Mucosa of rectum (tissue), 2 donors: ENCODE results near the gene SLC16A9.

Source experiments
- H3K27ac ChIP-seq, 2 donors: one replicate each; pipeline ENCODE4 v1.7.0; 2013; ENCODE audit warnings: inconsistent platforms in 2 of 2, low read depth in 2 of 2, low read length in 2 of 2
- H3K27me3 ChIP-seq, 2 donors: one replicate each; pipeline ENCODE4 v1.7.0; 2013; ENCODE audit warnings: low read length in 2 of 2; ENCODE audit not compliant: control insufficient read depth in 2 of 2, insufficient read depth in 2 of 2
- H3K36me3 ChIP-seq, 2 donors: one replicate each; pipeline ENCODE4 v1.7.0; 2013; ENCODE audit warnings: low read length in 2 of 2; ENCODE audit not compliant: control insufficient read depth in 2 of 2, insufficient read depth in 2 of 2
- H3K4me1 ChIP-seq, 2 donors: one replicate each; pipeline ENCODE4 v1.7.0; 2013; ENCODE audit warnings: low read length in 2 of 2, mild to moderate bottlenecking in 1 of 2; ENCODE audit not compliant: control insufficient read depth in 2 of 2, insufficient read depth in 2 of 2
- H3K4me3 ChIP-seq, 2 donors: one replicate each; pipeline ENCODE4 v1.7.0; 2013; ENCODE audit warnings: low read length in 2 of 2
- H3K9ac ChIP-seq, 2 donors: one replicate each; pipeline ENCODE4 v1.7.0; 2013; ENCODE audit warnings: low read length in 2 of 2, low read depth in 1 of 2, mild to moderate bottlenecking in 1 of 2
- H3K9me3 ChIP-seq, 2 donors: one replicate each; pipeline ENCODE4 v1.7.0; 2013; ENCODE audit warnings: low read length in 2 of 2; ENCODE audit not compliant: control insufficient read depth in 2 of 2
- donor health status: healthy.
- donor health status: Normal muscosa, but diverticular disease.

Gene SLC16A9

GRCh38 chr10:59633063-59633462 lies 76.6 kb downstream of the SLC16A9 start:
- Histone ChIP-seq H3K4me3 (no peak overlapping the region), H3K36me3 (no peaks in the 10 kb centered on the region), H3K27ac (no peak overlapping the region), H3K4me1 (no peaks in the 10 kb centered on the region), H3K27me3 (no peaks in the 10 kb centered on the region), H3K9me3 (no peaks in the 10 kb centered on the region), H3K9ac (no peak overlapping the region)

DNA sequence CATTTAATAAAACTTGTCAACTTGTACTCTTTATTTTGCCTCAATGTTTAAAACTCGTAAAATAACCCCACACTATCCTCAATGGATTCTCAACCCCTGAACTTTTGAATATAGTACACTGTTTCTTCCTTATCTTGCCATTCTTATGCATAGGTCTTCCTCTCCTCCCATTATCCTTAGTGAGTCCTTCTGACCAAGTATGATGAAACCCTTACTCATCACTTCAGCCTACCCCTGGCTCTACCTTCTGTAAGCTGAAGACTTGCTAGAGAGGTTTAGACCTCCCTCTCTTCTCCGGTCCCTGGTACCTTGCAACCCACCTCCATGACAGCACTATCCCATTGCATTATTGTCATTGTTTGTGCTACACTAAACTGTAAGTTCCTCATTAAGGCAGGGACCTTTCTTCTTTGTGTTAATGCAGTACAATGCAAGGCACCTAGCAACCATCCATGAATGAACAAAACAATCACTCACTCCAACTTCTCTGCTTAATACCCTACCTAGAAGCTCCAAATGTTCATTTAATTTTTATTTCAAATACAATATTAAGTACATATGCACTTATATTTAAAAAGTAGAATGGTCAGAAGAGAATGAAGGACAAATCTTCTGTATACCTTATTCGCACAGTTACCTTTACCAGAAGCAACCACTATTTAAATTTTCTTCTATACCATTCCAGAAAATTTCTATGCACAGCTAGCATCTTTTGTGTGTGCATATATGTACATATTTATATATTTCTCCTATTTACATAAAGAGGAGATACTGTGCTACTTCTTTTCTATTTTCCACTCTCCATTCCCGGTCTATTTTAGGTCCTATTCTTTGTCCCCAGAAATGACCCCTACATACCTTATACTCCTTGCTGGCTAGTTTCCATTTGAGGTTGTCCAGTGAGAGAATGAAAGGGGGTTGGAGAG lies 77.5 kb downstream of the SLC16A9 start:
- no peak overlapping the region for H3K4me3 ChIP-seq
- H3K9ac ChIP-seq = no peak overlapping the region
- no peaks in the 10 kb centered on the region for H3K4me1 ChIP-seq

DNA sequence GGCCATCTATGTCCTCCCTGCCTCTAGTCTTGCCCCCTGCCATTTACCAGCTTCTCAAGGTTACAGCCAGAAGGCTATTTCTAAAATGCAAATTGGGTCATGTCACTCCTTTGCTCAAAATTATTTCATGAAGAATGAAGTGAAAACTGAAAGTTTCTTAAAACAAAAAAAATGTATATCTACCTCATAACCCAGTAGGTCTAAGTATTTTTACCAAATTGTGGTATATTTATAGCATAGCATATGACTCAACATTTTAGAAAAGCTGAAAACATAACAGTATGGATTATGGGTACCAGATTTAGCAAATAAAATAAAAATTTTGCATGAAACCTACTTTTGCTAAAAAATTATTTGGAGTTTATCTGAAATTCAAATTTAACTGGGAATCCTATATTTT lies 78.4 kb downstream of the SLC16A9 start:
- H3K36me3 ChIP-seq = no peaks in the 10 kb centered on the region
- H3K27me3 ChIP-seq = no peaks in the 10 kb centered on the region
- no peaks in the 10 kb centered on the region for H3K9me3 ChIP-seq
- H3K4me3 ChIP-seq = no peak overlapping the region
- peaks cover 1% of the 10 kb centered on the region in 2 donors for H3K4me1 ChIP-seq
- H3K27ac ChIP-seq = no peak overlapping the region
- no peak overlapping the region for H3K9ac ChIP-seq

More for the DNA sequence above, 77.5 kb downstream of the SLC16A9 start:
- Histone ChIP-seq H3K27me3 (no peaks in the 10 kb centered on the region), H3K27ac (no peak overlapping the region), H3K9me3 (no peaks in the 10 kb centered on the region), H3K36me3 (no peaks in the 10 kb centered on the region)

- no peaks in the 10 kb centered on the region for H3K27me3 ChIP-seq
- H3K36me3 ChIP-seq = no peaks in the 10 kb centered on the region
- peaks cover 3% of the 10 kb centered on the region in 2 donors for H3K4me1 ChIP-seq
- H3K4me3 ChIP-seq = no peak overlapping the region
- no peaks in the 10 kb centered on the region for H3K9me3 ChIP-seq
- no peak overlapping the region for H3K9ac ChIP-seq
- no peak overlapping the region for H3K27ac ChIP-seq
These were observed 80.7 kb downstream of the SLC16A9 start for GRCh38 chr10:59628965-59629364.

GRCh38 chr10:59628456-59628855 lies 81.2 kb downstream of the SLC16A9 start:
- Histone ChIP-seq H3K4me3 (no peak overlapping the region), H3K9ac (no peak overlapping the region), H3K4me1 (peaks cover 3% of the 10 kb centered on the region in 2 donors), H3K36me3 (no peaks in the 10 kb centered on the region), H3K27ac (no peak overlapping the region), H3K27me3 (no peaks in the 10 kb centered on the region), H3K9me3 (no peaks in the 10 kb centered on the region)

DNA sequence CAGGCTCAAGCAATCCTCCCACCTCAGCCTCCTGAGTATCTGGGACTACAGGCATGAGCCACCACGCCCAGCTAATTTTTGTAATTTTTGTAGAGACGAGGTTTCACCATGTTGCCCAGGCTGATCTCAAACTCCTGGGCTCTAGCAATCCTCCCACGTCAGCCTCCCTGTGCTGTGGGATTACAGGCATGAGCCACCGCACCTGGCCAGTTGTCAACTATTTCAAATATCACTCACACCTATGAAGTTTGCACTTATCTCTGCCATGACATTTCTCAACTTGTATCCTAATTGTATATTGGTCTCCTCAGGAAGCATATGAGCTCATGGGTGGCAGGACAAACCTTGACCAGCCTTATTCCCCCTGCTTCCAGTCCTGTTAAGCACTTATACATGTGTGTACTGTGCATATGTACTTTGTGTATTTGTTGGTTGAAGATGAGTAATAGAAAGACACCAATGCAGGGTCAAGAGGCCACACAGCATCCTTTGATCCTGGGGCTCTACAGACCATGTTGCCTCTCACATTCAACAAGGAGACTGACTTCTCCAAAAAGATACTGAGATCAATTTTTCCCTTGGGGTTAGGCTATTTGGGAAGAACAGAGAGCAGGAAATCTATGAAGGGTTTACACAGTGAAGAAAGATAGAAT lies 82.2 kb downstream of the SLC16A9 start:
- H3K9ac ChIP-seq = no peak overlapping the region
- H3K9me3 ChIP-seq = no peaks in the 10 kb centered on the region
- no peaks in the 10 kb centered on the region for H3K27me3 ChIP-seq
- H3K4me3 ChIP-seq = no peak overlapping the region
- no peak overlapping the region for H3K27ac ChIP-seq
- peaks cover 3% of the 10 kb centered on the region in 2 donors for H3K4me1 ChIP-seq
- H3K36me3 ChIP-seq = no peaks in the 10 kb centered on the region

DNA sequence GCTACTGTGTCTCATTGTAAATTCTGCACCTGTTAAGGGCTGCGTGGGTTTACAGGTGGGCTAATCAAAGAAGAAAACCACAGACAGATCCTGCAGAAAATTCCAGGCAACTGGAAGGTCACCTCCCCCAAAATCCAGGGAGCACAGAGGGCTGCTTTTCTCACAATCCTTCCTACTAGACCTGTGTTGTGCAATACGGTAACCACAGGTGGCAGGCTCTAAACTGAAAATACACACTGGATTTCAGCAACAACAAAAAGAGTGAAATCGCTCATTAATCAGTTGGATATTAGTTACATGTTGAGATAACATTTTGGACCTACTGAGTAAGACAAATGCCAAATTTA lies 83.2 kb downstream of the SLC16A9 start:
- Histone ChIP-seq H3K4me3 (no peak overlapping the region), H3K27me3 (no peaks in the 10 kb centered on the region), H3K27ac (no peak overlapping the region), H3K9me3 (no peaks in the 10 kb centered on the region), H3K36me3 (no peaks in the 10 kb centered on the region), H3K4me1 (peaks cover 3% of the 10 kb centered on the region in 2 donors), H3K9ac (no peak overlapping the region)

DNA sequence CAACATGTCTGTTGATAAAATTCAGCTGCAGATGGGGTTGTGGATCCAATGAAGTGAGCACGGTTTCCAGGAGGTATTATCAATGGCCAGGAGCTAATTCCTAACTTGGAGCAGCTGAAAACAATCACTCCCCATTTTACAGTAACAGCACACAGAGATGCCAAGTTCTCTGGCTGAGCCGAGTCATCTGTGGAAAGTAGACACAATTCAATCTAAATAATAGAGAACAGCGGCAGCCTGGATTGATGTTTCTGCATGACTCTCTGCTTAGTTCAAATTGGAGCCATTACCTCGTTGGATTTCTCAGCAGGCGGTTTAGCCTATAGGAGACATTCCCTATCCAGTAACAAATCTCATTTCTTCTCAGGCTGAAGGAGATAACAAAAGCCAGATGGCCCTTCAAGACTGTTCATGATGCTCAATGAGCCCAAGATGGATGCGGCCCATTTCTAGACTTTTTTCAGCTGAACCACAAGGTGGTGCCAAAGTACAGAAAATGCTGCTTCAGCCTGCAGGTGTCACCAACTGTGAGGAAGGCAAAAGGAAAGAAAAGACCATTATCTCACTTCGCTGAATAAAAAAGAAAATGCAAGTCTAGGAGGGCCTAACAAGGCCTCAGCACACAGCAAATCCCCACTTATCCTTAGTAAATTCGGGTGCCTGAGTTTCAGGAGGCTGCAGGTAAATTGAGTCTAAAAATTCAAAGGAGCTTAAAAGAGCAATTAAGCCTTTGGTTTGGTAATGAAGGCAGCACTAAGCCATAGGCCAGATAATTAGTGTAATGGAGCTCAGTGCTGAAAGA lies 83.7 kb downstream of the SLC16A9 start:
- H3K9me3 ChIP-seq = no peaks in the 10 kb centered on the region
- no peak overlapping the region for H3K9ac ChIP-seq
- H3K27ac ChIP-seq = no peak overlapping the region

DNA sequence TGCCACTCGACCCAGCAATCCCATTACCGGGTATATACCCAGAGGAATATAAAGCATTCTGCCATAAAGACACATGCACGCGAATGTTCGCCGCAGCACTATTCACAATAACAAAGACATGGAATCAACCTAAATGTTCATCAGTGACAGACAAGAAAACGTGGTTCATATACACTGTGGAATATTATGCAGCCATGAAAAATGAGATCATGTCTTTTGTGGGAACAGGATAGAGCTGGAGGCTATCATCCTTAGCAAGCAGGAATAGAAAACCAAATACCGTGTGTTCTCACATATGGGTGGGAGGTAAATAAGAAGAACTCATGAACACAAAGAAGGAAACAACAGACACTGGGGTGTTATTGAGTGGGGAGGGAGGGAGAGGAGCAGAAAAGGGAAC lies 84.7 kb downstream of the SLC16A9 start:
- Histone ChIP-seq H3K36me3 (no peaks in the 10 kb centered on the region), H3K27me3 (no peaks in the 10 kb centered on the region), H3K9me3 (no peaks in the 10 kb centered on the region), H3K27ac (no peak overlapping the region), H3K4me3 (no peak overlapping the region), H3K4me1 (peaks cover 3% of the 10 kb centered on the region in 2 donors), H3K9ac (no peak overlapping the region)

More for the DNA sequence above, 83.7 kb downstream of the SLC16A9 start:
- Histone ChIP-seq H3K36me3 (no peaks in the 10 kb centered on the region), H3K4me3 (no peak overlapping the region), H3K27me3 (no peaks in the 10 kb centered on the region), H3K4me1 (peaks cover 3% of the 10 kb centered on the region in 2 donors)

GRCh38 chr10:59624136-59624535 lies 85.5 kb downstream of the SLC16A9 start:
- Histone ChIP-seq H3K4me1 (peaks cover 3% of the 10 kb centered on the region in 2 donors), H3K27me3 (no peaks in the 10 kb centered on the region), H3K9ac (no peak overlapping the region), H3K36me3 (no peaks in the 10 kb centered on the region), H3K9me3 (no peaks in the 10 kb centered on the region), H3K4me3 (no peak overlapping the region), H3K27ac (no peak overlapping the region)
